Measurements from ENCODE around the gene EPHX1. TPM values are rescaled to one million over a fixed set of nuclear protein-coding genes. Genes with fewer than 3 reads are reported as not detected.

Gene EPHX1
- total and polyA plus RNA-seq, 2 of the 8 experiments (the other 6 are each of a cell fraction or from before 2014, with no cell fraction given): 45.3 to 79.1 TPM

DNA sequence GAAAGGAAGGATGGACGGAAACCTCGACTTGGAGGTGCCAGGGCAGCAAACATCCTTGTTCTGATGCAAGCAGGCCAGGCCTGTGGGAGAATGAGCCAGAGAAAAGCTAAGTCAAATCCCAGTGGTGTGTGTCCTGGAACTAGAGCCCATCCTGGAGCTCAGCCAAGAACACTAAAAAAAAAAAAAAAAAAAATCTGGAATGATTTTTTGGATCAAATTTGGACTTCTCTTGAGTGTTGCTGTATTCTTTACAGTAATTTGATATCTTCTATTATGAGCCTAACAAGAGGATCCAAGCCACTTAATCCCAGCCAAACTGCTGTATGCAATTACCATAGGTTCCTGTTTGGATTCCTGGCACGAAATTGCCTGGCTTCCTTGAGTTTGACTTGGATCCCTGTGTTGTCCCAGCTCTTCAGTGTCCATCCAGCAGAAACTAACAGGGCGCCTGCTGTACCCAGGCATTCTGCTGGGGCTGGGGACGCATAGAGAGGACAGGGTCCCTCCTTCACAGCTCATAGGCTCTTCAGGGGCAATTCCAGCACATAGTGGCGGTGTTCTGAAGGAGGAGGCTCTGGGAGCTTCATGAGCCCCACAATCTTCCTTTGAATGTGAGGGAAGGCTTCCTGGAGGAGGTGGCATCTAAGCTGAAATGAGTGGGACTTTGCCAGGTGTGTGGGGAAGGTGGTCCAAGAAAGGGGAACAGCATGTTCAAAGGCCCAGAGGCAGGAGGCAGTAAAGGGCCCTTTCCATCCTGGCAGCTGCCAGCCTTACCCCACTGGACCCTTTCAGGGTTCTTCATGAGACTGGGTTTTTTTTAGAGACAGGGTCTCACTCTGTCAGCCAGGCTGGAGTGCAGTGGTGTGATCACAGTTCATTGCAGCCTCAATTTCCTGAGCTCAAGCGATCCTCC, 24.7 kb downstream of the EPHX1 start (continued):
- TF ChIP-seq, protein P1, sequence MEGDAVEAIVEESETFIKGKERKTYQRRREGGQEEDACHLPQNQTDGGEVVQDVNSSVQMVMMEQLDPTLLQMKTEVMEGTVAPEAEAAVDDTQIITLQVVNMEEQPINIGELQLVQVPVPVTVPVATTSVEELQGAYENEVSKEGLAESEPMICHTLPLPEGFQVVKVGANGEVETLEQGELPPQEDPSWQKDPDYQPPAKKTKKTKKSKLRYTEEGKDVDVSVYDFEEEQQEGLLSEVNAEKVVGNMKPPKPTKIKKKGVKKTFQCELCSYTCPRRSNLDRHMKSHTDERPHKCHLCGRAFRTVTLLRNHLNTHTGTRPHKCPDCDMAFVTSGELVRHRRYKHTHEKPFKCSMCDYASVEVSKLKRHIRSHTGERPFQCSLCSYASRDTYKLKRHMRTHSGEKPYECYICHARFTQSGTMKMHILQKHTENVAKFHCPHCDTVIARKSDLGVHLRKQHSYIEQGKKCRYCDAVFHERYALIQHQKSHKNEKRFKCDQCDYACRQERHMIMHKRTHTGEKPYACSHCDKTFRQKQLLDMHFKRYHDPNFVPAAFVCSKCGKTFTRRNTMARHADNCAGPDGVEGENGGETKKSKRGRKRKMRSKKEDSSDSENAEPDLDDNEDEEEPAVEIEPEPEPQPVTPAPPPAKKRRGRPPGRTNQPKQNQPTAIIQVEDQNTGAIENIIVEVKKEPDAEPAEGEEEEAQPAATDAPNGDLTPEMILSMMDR (IDR thresholded peaks at IDR 0.05; ENCODE audit: control extremely low read depth in 1 of 3, insufficient read depth in 1 of 3, low read depth in 1 of 3, low read length in 3 of 3): no peak
- no peak for TF ChIP-seq CTBP2 (IDR thresholded peaks at IDR 0.05; ENCODE audit: borderline replicate concordance, insufficient read depth, insufficient read length, low read length)
- TF ChIP-seq BACH1 (IDR thresholded peaks at IDR 0.05; ENCODE audit: low read length): no peak
- TF ChIP-seq POLR2AphosphoS5 (IDR thresholded peaks at IDR 0.05; ENCODE audit: low read depth, low read length): no peak
- TF ChIP-seq EP300 (IDR thresholded peaks at IDR 0.05; ENCODE audit: borderline replicate concordance in 1 of 2, low read depth in 2 of 2, low read length in 2 of 2): no peak
- TF ChIP-seq CBX5 (IDR thresholded peaks at IDR 0.05; ENCODE audit: low read depth, low read length): no peak
